A673 (cell line): Measurements from ENCODE around the gene OXCT1.

Source experiments
- CTCF ChIP-seq: fragments of 300-800, 200-600 bp; sonication (generic); conservative IDR thresholded peaks from 2 replicates; pipeline ENCODE4 v1.5.1; 2017; ENCODE audit warnings: low read depth, mild to moderate bottlenecking, antibody characterized with exemption, low read length, moderate library complexity, mixed read lengths
- EZH2 ChIP-seq: fragments of 200-600 bp; sonication (generic); IDR thresholded peaks from 2 replicates; pipeline ENCODE4 v1.6.1; 2017; ENCODE audit warnings: borderline replicate concordance, low read depth, mild to moderate bottlenecking, mixed read lengths, antibody characterized with exemption, low read length; ENCODE audit not compliant: poor library complexity, severe bottlenecking

- TF ChIP-seq CTCF (no peak), EZH2 (no peak)
Observed at GRCh38 chr5:41772056-41772455, 98.2 kb downstream of the OXCT1 start.
